CD14-positive monocyte (primary cell): ENCODE measurements around the gene WDR33. TPM values are rescaled to one million over a fixed set of nuclear protein-coding genes. Genes with fewer than 3 reads are reported as not detected.

Experiments used
- DNase-seq, 3 donors: peaks; one replicate each; pipeline ENCODE4 v3.0.0-alpha.2; 2011 to 2022
- H2AFZ ChIP-seq: 2 replicates; pipeline ENCODE4 v1.6.0; 2012; ENCODE audit warnings: mild to moderate bottlenecking, low read depth, low read length, inconsistent platforms; ENCODE audit not compliant: insufficient read depth, poor library complexity, severe bottlenecking
- H3K27ac ChIP-seq, 2 donors: 1 replicate in 1 of 2; 2 replicates in 1 of 2; pipeline ENCODE4 v1.5.1; 2012 to 2013; ENCODE audit warnings: low read length in 2 of 2, control low read depth in 1 of 2, inconsistent platforms in 1 of 2, low read depth in 1 of 2, mild to moderate bottlenecking in 1 of 2
- H3K27me3 ChIP-seq, 2 donors: one replicate each; pipeline versions ENCODE4 v1.6.0 to v1.6.1; 2011 to 2013; ENCODE audit warnings: low read length in 2 of 2; ENCODE audit not compliant: control insufficient read depth in 2 of 2, insufficient read depth in 2 of 2
- H3K36me3 ChIP-seq, 2 donors: replicated peaks in 1 of 2; 1 replicate in 1 of 2; 2 replicates in 1 of 2; pipeline versions ENCODE4 v1.5.1 to v1.6.1; 2012 to 2013; ENCODE audit warnings: low read length in 2 of 2, control low read depth in 1 of 2, inconsistent platforms in 1 of 2, mild to moderate bottlenecking in 1 of 2; ENCODE audit not compliant: insufficient read depth in 2 of 2, control insufficient read depth in 1 of 2
- H3K4me1 ChIP-seq, 2 donors: 1 replicate in 1 of 2; 2 replicates in 1 of 2; pipeline versions ENCODE4 v1.5.1 to v1.6.1; 2012 to 2013; ENCODE audit warnings: low read length in 2 of 2, control low read depth in 1 of 2, inconsistent platforms in 1 of 2, mild to moderate bottlenecking in 1 of 2, moderate library complexity in 1 of 2; ENCODE audit not compliant: insufficient read depth in 2 of 2, control insufficient read depth in 1 of 2
- H3K4me2 ChIP-seq: replicated peaks from 2 replicates; pipeline ENCODE3; 2012; ENCODE audit warnings: low read length, moderate library complexity, mild to moderate bottlenecking; ENCODE audit not compliant: poor library complexity, severe bottlenecking; ENCODE audit errors: extremely low read depth
- H3K4me3 ChIP-seq, 3 experiments: fragments of 200-600 bp in 1 of 3; sonication (generic) in 1 of 3; replicated peaks in 1 of 3; 1 replicate in 2 of 3; 2 replicates in 1 of 3; pipeline ENCODE4 v1.5.1; 2011 to 2013; ENCODE audit warnings: low read length in 3 of 3, mild to moderate bottlenecking in 3 of 3, control low read depth in 2 of 3, low read depth in 2 of 3, inconsistent platforms in 1 of 3, moderate library complexity in 1 of 3
- H3K79me2 ChIP-seq: 2 replicates; pipeline ENCODE4 v1.6.0; 2012; ENCODE audit warnings: mild to moderate bottlenecking, control low read depth, inconsistent platforms, low read length, moderate library complexity; ENCODE audit not compliant: insufficient read depth
- H3K9ac ChIP-seq: 2 replicates; pipeline ENCODE4 v1.6.0; 2017; ENCODE audit warnings: low read length, mild to moderate bottlenecking; ENCODE audit not compliant: insufficient read depth, poor library complexity, severe bottlenecking
- H3K9me3 ChIP-seq, 2 donors: replicated peaks in 1 of 2; 1 replicate in 1 of 2; 2 replicates in 1 of 2; pipeline versions ENCODE4 v1.5.1 to v1.6.1; 2012 to 2013; ENCODE audit warnings: low read length in 2 of 2, control low read depth in 1 of 2; ENCODE audit not compliant: control insufficient read depth in 1 of 2, insufficient read depth in 1 of 2
- H4K20me1 ChIP-seq: 2 replicates; pipeline ENCODE4 v1.6.0; 2012; ENCODE audit warnings: mild to moderate bottlenecking, low read length, control low read depth, moderate library complexity; ENCODE audit not compliant: insufficient read depth
- H3K27ac Mint-ChIP-seq, 7 donors: one replicate each; pipeline ENCODE4 v1.8.0; 2020; ENCODE audit warnings: mild to moderate bottlenecking in 7 of 7, mixed read lengths in 7 of 7, moderate library complexity in 6 of 7, inconsistent platforms in 2 of 7
- H3K27me3 Mint-ChIP-seq, 3 donors: one replicate each; pipeline ENCODE4 v1.8.0; 2021 to 2022; ENCODE audit warnings: low read depth in 3 of 3, mild to moderate bottlenecking in 3 of 3, mixed read lengths in 3 of 3, moderate library complexity in 3 of 3, inconsistent platforms in 1 of 3
- H3K36me3 Mint-ChIP-seq, 2 donors: one replicate each; pipeline ENCODE4 v1.8.0; 2020; ENCODE audit warnings: mixed read lengths in 2 of 2, inconsistent platforms in 1 of 2, mild to moderate bottlenecking in 1 of 2
- H3K4me1 Mint-ChIP-seq: one replicate; pipeline ENCODE4 v1.8.0; 2020; ENCODE audit warnings: mild to moderate bottlenecking, mixed read lengths
- H3K4me3 Mint-ChIP-seq, 2 donors: one replicate each; pipeline ENCODE4 v1.8.0; 2020; ENCODE audit warnings: mild to moderate bottlenecking in 2 of 2, mixed read lengths in 2 of 2, moderate library complexity in 1 of 2
- H3K9me3 Mint-ChIP-seq, 7 donors: one replicate each; pipeline ENCODE4 v1.8.0; 2020 to 2022; ENCODE audit warnings: mixed read lengths in 7 of 7, mild to moderate bottlenecking in 6 of 7, moderate library complexity in 6 of 7, inconsistent platforms in 2 of 7
- WGBS: methylation state at CpG from one replicate; pipeline ENCODE4 v1.1.5; 2013; ENCODE audit warnings: missing lambda C conversion rate; ENCODE audit not compliant: insufficient coverage; 5-methylcytosine and 5-hydroxymethylcytosine counted together
- intact Hi-C, 2 donors: fragments of 100-400 bp; cut with micrococcal nuclease; formaldehyde crosslinking; loops; one replicate each; pipeline versions ENCODE4 v1.15.0 to v1.15.1; 2023
- polyA plus RNA-seq, 3 donors: library from polyadenylated mRNA; depleted of rRNA in 1 of 3; unstranded in 2 of 3; stranded (reverse) in 1 of 3; fragments of 300-500 nt in 2 of 3; fragments of >200 nt in 1 of 3; fragmentation: Illumina TruSeq in 2 of 3; gene quantifications; 1 replicate in 2 of 3; 2 replicates in 1 of 3; pipeline ENCODE4 v1.2.3, GENCODE V29; 2012 to 2021
- TF ChIP-seq, protein P1 (sequence below): fragments of 200-600 bp; IDR thresholded peaks from one replicate; pipeline ENCODE4 v1.8.0; 2022; ENCODE audit warnings: antibody characterized with exemption, mild to moderate bottlenecking

The WDR33 gene
- polyA plus RNA-seq, 3 donors: 12.5 to 19.6 (median 12.6) TPM

DNA sequence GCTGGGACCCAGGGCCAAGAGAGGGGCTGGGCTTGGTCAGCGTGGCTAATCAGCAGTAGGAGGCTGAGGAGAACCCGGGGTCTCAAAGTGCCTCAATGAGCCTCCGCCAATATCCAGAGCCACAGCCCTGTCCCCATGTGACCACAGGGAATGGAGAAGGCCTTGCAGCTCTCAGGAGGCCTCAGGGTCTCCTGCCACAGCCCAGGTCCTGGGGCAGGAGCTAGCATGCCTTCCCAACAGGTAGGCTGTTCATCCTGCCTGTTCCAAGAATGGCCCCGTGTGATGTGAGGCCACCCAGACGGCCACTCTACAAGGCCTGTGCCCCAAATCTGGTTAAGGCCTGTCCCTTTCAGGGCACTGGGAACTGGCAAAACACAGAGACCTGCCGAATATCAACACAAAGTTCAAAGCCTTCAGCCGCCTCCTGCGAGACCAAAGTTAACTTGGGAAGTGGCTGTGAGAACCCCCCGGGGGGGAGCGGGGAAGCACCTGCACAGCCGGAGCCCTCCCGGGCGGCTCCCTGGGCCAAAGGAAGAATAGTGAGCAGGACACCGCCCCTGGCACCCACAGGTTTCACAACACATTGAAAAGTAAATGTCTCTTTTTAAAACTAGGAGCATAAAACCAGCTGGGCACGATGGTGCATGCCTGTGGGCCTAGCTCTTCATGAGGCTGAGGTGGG, 131.2 kb downstream of the WDR33 start:
- peaks cover 16 to 46% of the 10 kb centered on the region in 2 donors for H3K27me3 ChIP-seq
- peaks cover 43 to 60% (median 45%) of the 10 kb centered on the region in 3 donors for H3K27me3 Mint-ChIP-seq
- H3K9ac ChIP-seq: no peak overlapping the region
- H3K27ac ChIP-seq: no peak overlapping the region
- TF ChIP-seq, protein P1, sequence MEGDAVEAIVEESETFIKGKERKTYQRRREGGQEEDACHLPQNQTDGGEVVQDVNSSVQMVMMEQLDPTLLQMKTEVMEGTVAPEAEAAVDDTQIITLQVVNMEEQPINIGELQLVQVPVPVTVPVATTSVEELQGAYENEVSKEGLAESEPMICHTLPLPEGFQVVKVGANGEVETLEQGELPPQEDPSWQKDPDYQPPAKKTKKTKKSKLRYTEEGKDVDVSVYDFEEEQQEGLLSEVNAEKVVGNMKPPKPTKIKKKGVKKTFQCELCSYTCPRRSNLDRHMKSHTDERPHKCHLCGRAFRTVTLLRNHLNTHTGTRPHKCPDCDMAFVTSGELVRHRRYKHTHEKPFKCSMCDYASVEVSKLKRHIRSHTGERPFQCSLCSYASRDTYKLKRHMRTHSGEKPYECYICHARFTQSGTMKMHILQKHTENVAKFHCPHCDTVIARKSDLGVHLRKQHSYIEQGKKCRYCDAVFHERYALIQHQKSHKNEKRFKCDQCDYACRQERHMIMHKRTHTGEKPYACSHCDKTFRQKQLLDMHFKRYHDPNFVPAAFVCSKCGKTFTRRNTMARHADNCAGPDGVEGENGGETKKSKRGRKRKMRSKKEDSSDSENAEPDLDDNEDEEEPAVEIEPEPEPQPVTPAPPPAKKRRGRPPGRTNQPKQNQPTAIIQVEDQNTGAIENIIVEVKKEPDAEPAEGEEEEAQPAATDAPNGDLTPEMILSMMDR: no peak
- DNase-seq: no peak
- H3K79me2 ChIP-seq: no peaks in the 10 kb centered on the region
- H3K4me1 Mint-ChIP-seq: peaks cover 17% of the 10 kb centered on the region
- no peak overlapping the region for H3K4me3 ChIP-seq
- no peak overlapping the region for H2AFZ ChIP-seq
- intact Hi-C loops: no loop called here
- H3K4me2 ChIP-seq: no peak overlapping the region
- no peaks in the 10 kb centered on the region for H4K20me1 ChIP-seq
- H3K36me3 Mint-ChIP-seq: peaks cover 0 to 7% of the 10 kb centered on the region in 2 donors
- H3K9me3 Mint-ChIP-seq: peaks cover 0 to 6% (median 1%) of the 10 kb centered on the region in 7 donors
- H3K9me3 ChIP-seq: peaks cover 5 to 7% of the 10 kb centered on the region in 2 donors
- 96% methylated on average over 12 of the region's 15 CpGs for WGBS
- no peak overlapping the region for H3K4me3 Mint-ChIP-seq
- no peaks in the 10 kb centered on the region for H3K36me3 ChIP-seq
- peaks cover 4 to 6% of the 10 kb centered on the region in 2 donors for H3K4me1 ChIP-seq
- H3K27ac Mint-ChIP-seq: no peak overlapping the region

DNA sequence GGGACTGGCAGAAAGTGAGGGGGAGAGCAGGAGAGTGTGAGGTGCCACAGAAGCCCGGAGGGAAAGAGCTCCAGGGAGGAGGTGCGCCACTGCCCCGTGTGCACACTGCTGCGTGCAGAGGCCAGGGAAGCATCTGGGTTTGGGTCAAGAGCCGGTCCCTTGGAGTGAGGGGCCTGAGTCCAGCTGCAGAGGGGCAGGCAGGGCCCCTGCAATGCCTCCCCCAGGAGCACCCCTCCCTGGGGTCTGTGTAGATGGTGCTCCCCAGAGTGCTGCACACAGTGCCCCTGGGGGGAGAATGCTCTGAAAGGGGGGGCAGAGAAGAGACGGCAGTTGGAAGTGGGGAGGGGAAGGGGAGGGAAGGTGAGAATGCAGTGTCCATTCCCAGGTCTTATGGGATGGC, 132.0 kb downstream of the WDR33 start:
- no peak overlapping the region for H3K4me3 Mint-ChIP-seq
- H3K27me3 Mint-ChIP-seq: peaks cover 49 to 69% (median 51%) of the 10 kb centered on the region in 3 donors
- peaks cover 21% of the 10 kb centered on the region for H3K4me1 Mint-ChIP-seq
- Histone ChIP-seq H4K20me1 (no peaks in the 10 kb centered on the region), H3K27me3 (peaks cover 20 to 52% of the 10 kb centered on the region in 2 donors), H3K4me3 (no peak overlapping the region), H3K27ac (no peak overlapping the region), H2AFZ (no peak overlapping the region), H3K79me2 (no peaks in the 10 kb centered on the region), H3K9me3 (peaks cover 5 to 7% of the 10 kb centered on the region in 2 donors), H3K4me2 (no peak overlapping the region), H3K4me1 (peaks cover 7 to 13% of the 10 kb centered on the region in 2 donors), H3K36me3 (no peaks in the 10 kb centered on the region), H3K9ac (no peak overlapping the region)
- TF ChIP-seq, protein P1: no peak
- peaks cover 0 to 10% (median 6%) of the 10 kb centered on the region in 7 donors for H3K9me3 Mint-ChIP-seq
- WGBS: 98% methylated on average over 6 of the region's 6 CpGs
- no peak overlapping the region for H3K27ac Mint-ChIP-seq
- peaks cover 3 to 11% of the 10 kb centered on the region in 2 donors for H3K36me3 Mint-ChIP-seq
- DNase-seq: no peak
- intact Hi-C loops: no loop called here
